Measurements from ENCODE around the gene ACO2. TPM values are rescaled to one million over a fixed set of nuclear protein-coding genes. Genes with fewer than 3 reads are reported as not detected.
"Not testable (repeated sequence)": the region's sequence is repeated elsewhere in the genome, so short reads cannot be mapped to it uniquely, and the experiment has no call there.

The ACO2 gene
- total RNA-seq, 1 experiment from 2014 or later = 127 TPM

DNA sequence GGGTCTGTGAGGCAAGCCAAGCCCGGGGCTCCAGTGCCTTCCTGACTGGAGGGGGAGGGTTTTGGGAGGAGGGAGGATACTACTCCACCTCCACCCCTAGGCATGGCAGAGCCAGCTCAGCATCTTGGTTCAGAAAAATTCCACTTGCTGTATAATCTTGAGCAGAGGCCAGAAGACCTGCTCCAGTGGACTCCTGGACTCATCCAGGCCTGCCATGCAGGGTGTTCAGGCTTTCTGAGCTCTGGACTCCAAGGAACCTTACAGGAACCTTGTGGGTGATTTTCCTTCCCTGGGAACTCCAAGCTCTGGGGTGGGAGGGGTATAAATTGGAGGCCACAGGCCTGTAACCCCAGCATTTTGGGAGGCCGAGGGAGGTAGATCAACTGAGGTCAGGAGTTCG, 101.3 kb downstream of the ACO2 start:
- Histone ChIP-seq H3K27me3 (replicated peaks; ENCODE audit: insufficient read depth, low read depth, low read length, poor library complexity) (no peaks in the 10 kb centered on the region), H3K9me3 (ENCODE audit: low read depth, low read length, poor library complexity, severe bottlenecking) (no peaks in the 10 kb centered on the region), H3K36me3 (ENCODE audit: insufficient read depth, low read length, poor library complexity, severe bottlenecking) (no peaks in the 10 kb centered on the region), H3K4me1 (ENCODE audit: insufficient read depth, low read length, poor library complexity, severe bottlenecking) (peaks cover 3% of the 10 kb centered on the region), H3K27ac (ENCODE audit: low read depth, low read length, poor library complexity, severe bottlenecking) (no peak overlapping the region), H3K4me3 (ENCODE audit: low read depth, low read length, poor library complexity, severe bottlenecking) (no peak overlapping the region)
- no TSS peak for BruUV-seq (replicated peaks)
- intact Hi-C loops (cut with micrococcal nuclease; ENCODE audit: unreplicated experiment) = no loop called here
- no peak for DNase-seq (ENCODE audit: low spot score)
- CTCF ChIA-PET = no interaction called here
- POLR2A ChIA-PET (ENCODE audit: low non-redundant PET) = no interaction called here
- TF ChIP-seq EZH2 (IDR thresholded peaks at IDR 0.05; ENCODE audit: borderline replicate concordance, low read depth, low read length, poor library complexity, severe bottlenecking) = no peak
- TF ChIP-seq, protein P1, sequence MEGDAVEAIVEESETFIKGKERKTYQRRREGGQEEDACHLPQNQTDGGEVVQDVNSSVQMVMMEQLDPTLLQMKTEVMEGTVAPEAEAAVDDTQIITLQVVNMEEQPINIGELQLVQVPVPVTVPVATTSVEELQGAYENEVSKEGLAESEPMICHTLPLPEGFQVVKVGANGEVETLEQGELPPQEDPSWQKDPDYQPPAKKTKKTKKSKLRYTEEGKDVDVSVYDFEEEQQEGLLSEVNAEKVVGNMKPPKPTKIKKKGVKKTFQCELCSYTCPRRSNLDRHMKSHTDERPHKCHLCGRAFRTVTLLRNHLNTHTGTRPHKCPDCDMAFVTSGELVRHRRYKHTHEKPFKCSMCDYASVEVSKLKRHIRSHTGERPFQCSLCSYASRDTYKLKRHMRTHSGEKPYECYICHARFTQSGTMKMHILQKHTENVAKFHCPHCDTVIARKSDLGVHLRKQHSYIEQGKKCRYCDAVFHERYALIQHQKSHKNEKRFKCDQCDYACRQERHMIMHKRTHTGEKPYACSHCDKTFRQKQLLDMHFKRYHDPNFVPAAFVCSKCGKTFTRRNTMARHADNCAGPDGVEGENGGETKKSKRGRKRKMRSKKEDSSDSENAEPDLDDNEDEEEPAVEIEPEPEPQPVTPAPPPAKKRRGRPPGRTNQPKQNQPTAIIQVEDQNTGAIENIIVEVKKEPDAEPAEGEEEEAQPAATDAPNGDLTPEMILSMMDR (conservative IDR thresholded peaks at IDR 0.05; ENCODE audit: low read depth, low read length) = no peak

DNA sequence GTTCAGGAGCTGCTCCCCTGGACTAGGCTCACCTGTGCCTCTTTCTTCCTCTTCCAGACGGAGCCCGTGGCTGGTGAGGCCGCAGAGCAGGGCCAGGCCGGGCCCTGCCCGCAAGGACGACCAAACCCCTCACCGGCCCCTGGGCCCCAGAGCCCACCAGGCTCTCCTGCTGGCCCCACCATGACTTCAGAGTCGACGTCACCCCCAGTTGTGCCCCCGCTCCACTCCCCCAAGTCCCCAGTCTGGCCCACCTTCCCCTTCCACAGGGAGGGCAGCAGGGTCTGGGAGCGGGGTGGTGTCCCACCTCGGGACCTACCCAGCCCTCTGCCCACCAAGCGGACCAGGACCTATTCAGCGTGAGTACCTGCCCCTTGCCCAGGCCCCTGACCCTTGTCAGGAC, 102.9 kb downstream of the ACO2 start:
- Histone ChIP-seq H3K36me3 (ENCODE audit: insufficient read depth, low read length, poor library complexity, severe bottlenecking) (peaks cover 7% of the 10 kb centered on the region), H3K4me3 (ENCODE audit: low read depth, low read length, poor library complexity, severe bottlenecking) (no peak overlapping the region), H3K9me3 (ENCODE audit: low read depth, low read length, poor library complexity, severe bottlenecking) (no peaks in the 10 kb centered on the region), H3K27me3 (replicated peaks; ENCODE audit: insufficient read depth, low read depth, low read length, poor library complexity) (no peaks in the 10 kb centered on the region), H3K27ac (ENCODE audit: low read depth, low read length, poor library complexity, severe bottlenecking) (no peak overlapping the region), H3K4me1 (ENCODE audit: insufficient read depth, low read length, poor library complexity, severe bottlenecking) (no peaks in the 10 kb centered on the region)
- TF ChIP-seq, protein P1 (conservative IDR thresholded peaks at IDR 0.05; ENCODE audit: low read depth, low read length) = no peak
- TF ChIP-seq EZH2 (IDR thresholded peaks at IDR 0.05; ENCODE audit: borderline replicate concordance, low read depth, low read length, poor library complexity, severe bottlenecking) = no peak
- ChIA-PET CTCF (no interaction called here), POLR2A (ENCODE audit: low non-redundant PET) (interaction anchor here (0.6 to 0.7 kb wide), 2 partner anchors 42 to 937 kb away, joined by 6 to 9 read pairs; no protein-coding TSS in a partner anchor)
- intact Hi-C loops (cut with micrococcal nuclease; ENCODE audit: unreplicated experiment) = no loop called here
- no TSS peak for BruUV-seq (replicated peaks)
- DNase-seq (ENCODE audit: low spot score) = no peak

GRCh38 chr22:41572305-41572704, 103.4 kb downstream of the ACO2 start:
- H3K9me3 ChIP-seq (ENCODE audit: low read depth, low read length, poor library complexity, severe bottlenecking); DNase-seq (ENCODE audit: low spot score); H3K27me3 ChIP-seq (replicated peaks; ENCODE audit: insufficient read depth, low read depth, low read length, poor library complexity); H3K27ac ChIP-seq (ENCODE audit: low read depth, low read length, poor library complexity, severe bottlenecking); H3K36me3 ChIP-seq (ENCODE audit: insufficient read depth, low read length, poor library complexity, severe bottlenecking); POLR2A ChIA-PET (ENCODE audit: low non-redundant PET); intact Hi-C loops (cut with micrococcal nuclease; ENCODE audit: unreplicated experiment); H3K4me3 ChIP-seq (ENCODE audit: low read depth, low read length, poor library complexity, severe bottlenecking); BruUV-seq (replicated peaks); H3K4me1 ChIP-seq (ENCODE audit: insufficient read depth, low read length, poor library complexity, severe bottlenecking): not testable (repeated sequence)
- CTCF ChIA-PET = interaction anchor here (0.6 kb wide), 1 partner anchor 48 kb away, joined by 8 read pairs; no protein-coding TSS in a partner anchor

DNA sequence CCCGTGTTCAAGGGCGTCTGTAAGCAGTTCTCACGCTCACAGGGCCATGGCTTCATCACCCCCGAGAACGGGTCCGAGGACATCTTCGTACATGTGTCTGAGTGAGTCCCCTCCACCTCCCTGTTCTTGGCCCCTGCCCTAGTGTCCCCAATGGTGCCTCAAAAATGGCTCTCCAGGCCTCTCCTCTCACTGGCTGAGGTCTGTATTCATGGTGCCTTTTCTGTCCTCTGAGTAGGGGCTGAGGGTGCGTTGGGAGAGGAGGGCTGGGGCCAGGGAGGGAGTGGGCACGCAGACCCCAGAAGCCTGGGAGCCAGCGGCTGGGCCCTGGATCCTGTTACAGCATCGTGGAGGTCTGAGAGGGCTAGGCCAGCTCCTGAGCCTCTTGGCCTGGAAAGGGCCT, 104.8 kb downstream of the ACO2 start:
- TF ChIP-seq, protein P1 (conservative IDR thresholded peaks at IDR 0.05; ENCODE audit: low read depth, low read length) = no peak
- no peak for TF ChIP-seq EZH2 (IDR thresholded peaks at IDR 0.05; ENCODE audit: borderline replicate concordance, low read depth, low read length, poor library complexity, severe bottlenecking)
- Histone ChIP-seq H3K9me3 (ENCODE audit: low read depth, low read length, poor library complexity, severe bottlenecking) (no peaks in the 10 kb centered on the region), H3K4me1 (ENCODE audit: insufficient read depth, low read length, poor library complexity, severe bottlenecking) (no peaks in the 10 kb centered on the region), H3K4me3 (ENCODE audit: low read depth, low read length, poor library complexity, severe bottlenecking) (no peak overlapping the region), H3K27me3 (replicated peaks; ENCODE audit: insufficient read depth, low read depth, low read length, poor library complexity) (no peaks in the 10 kb centered on the region), H3K36me3 (ENCODE audit: insufficient read depth, low read length, poor library complexity, severe bottlenecking) (peaks cover 8% of the 10 kb centered on the region), H3K27ac (ENCODE audit: low read depth, low read length, poor library complexity, severe bottlenecking) (no peak overlapping the region)
- intact Hi-C loops (cut with micrococcal nuclease; ENCODE audit: unreplicated experiment) = no loop called here
- BruUV-seq (replicated peaks) = no TSS peak
- DNase-seq (ENCODE audit: low spot score) = no peak
- POLR2A ChIA-PET (ENCODE audit: low non-redundant PET) = interaction anchor here (0.6 kb wide), 1 partner anchor 651 kb away, joined by 3 read pairs; no protein-coding TSS in a partner anchor
- CTCF ChIA-PET = no interaction called here
